ENCODE results near the gene DCAF11. TPM values are rescaled to one million over a fixed set of nuclear protein-coding genes. Genes with fewer than 3 reads are reported as not detected.
"Not testable (repeated sequence)": the region's sequence is repeated elsewhere in the genome, so short reads cannot be mapped to it uniquely, and the experiment has no call there.

The DCAF11 gene
- total RNA-seq, 1 donor from 2014 or later, result 83.5 TPM

GRCh38 chr14:24102357-24103048 lies 12.1 kb upstream of the DCAF11 start:
- no peak for TF ChIP-seq CTCF (IDR thresholded peaks at IDR 0.05; ENCODE audit: insufficient read depth, low read length, severe bottlenecking)
- H3K36me3 ChIP-seq (ENCODE audit: control insufficient read depth, insufficient read depth, low read length), result peaks cover 47% of the 10 kb centered on the region
- DNase-seq (ENCODE audit: low read depth), result no peak
- H3K27me3 ChIP-seq (ENCODE audit: control insufficient read depth, insufficient read depth, low read length), result no peaks in the 10 kb centered on the region
- no peak overlapping the region for H3K4me3 ChIP-seq (ENCODE audit: low read depth, low read length)
- FAIRE-seq, result no peak

GRCh38 chr14:24103451-24103850 lies 11.1 kb upstream of the DCAF11 start:
- no peak for TF ChIP-seq CTCF (IDR thresholded peaks at IDR 0.05; ENCODE audit: insufficient read depth, low read length, severe bottlenecking)
- H3K36me3 ChIP-seq (ENCODE audit: control insufficient read depth, insufficient read depth, low read length), result peaks cover 41% of the 10 kb centered on the region
- no peaks in the 10 kb centered on the region for H3K27me3 ChIP-seq (ENCODE audit: control insufficient read depth, insufficient read depth, low read length)
- H3K4me3 ChIP-seq (ENCODE audit: low read depth, low read length), result no peak overlapping the region
- no peak for FAIRE-seq
- no peak for DNase-seq (ENCODE audit: low read depth)

- H3K36me3 ChIP-seq (ENCODE audit: control insufficient read depth, insufficient read depth, low read length), result peaks cover 21% of the 10 kb centered on the region
- not testable (repeated sequence) for FAIRE-seq; H3K4me3 ChIP-seq (ENCODE audit: low read depth, low read length); DNase-seq (ENCODE audit: low read depth); H3K27me3 ChIP-seq (ENCODE audit: control insufficient read depth, insufficient read depth, low read length)
Measured at GRCh38 chr14:24105609-24106239, 8.9 kb upstream of the DCAF11 start.

GRCh38 chr14:24106672-24107271 lies 7.8 kb upstream of the DCAF11 start:
- peaks cover 14% of the 10 kb centered on the region for H3K36me3 ChIP-seq (ENCODE audit: control insufficient read depth, insufficient read depth, low read length)
- FAIRE-seq (no peak), DNase-seq (ENCODE audit: low read depth) (no peak)
- H3K27me3 ChIP-seq (ENCODE audit: control insufficient read depth, insufficient read depth, low read length), result no peaks in the 10 kb centered on the region
- no peak for TF ChIP-seq CTCF (IDR thresholded peaks at IDR 0.05; ENCODE audit: insufficient read depth, low read length, severe bottlenecking)
- H3K4me3 ChIP-seq (ENCODE audit: low read depth, low read length), result no peak overlapping the region

- H3K4me3 ChIP-seq (ENCODE audit: low read depth, low read length), result no peak overlapping the region
- no peaks in the 10 kb centered on the region for H3K27me3 ChIP-seq (ENCODE audit: control insufficient read depth, insufficient read depth, low read length)
- DNase-seq (ENCODE audit: low read depth), result no peak
- TF ChIP-seq CTCF (IDR thresholded peaks at IDR 0.05; ENCODE audit: insufficient read depth, low read length, severe bottlenecking), result no peak
- FAIRE-seq, result no peak
- peaks cover 4% of the 10 kb centered on the region for H3K36me3 ChIP-seq (ENCODE audit: control insufficient read depth, insufficient read depth, low read length)
Measured at GRCh38 chr14:24108336-24108874, 6.2 kb upstream of the DCAF11 start.

GRCh38 chr14:24110060-24110459 lies 4.5 kb upstream of the DCAF11 start:
- Histone ChIP-seq H3K36me3 (ENCODE audit: control insufficient read depth, insufficient read depth, low read length) (no peaks in the 10 kb centered on the region), H3K27me3 (ENCODE audit: control insufficient read depth, insufficient read depth, low read length) (no peaks in the 10 kb centered on the region), H3K4me3 (ENCODE audit: low read depth, low read length) (no peak overlapping the region)
- FAIRE-seq (no peak), DNase-seq (ENCODE audit: low read depth) (peak; percentile 63)
- TF ChIP-seq CTCF (IDR thresholded peaks at IDR 0.05; ENCODE audit: insufficient read depth, low read length, severe bottlenecking), result no peak

Measured in bronchial epithelial cell (primary cell).